Measurements from ENCODE around the gene CBR1.

- TF ChIP-seq EZH2 (IDR thresholded peaks at IDR 0.05; ENCODE audit: insufficient read depth, poor library complexity, severe bottlenecking) (no peak), EZH2phosphoT487 (IDR thresholded peaks at IDR 0.05; ENCODE audit: insufficient read depth, low read depth) (no peak)
Measured at GRCh38 chr21:36061445-36061844, 8.4 kb upstream of the CBR1 start.
